H9 (cell line): ENCODE results near the gene ACTN1. TPM values are rescaled to one million over a fixed set of nuclear protein-coding genes. Genes with fewer than 3 reads are reported as not detected.

Experiments used
- DNase-seq: peaks from one replicate; pipeline ENCODE4 v3.0.0-alpha.2; 2017
- H2AFZ ChIP-seq: one replicate; pipeline ENCODE4 v1.6.1; 2013; ENCODE audit warnings: mild to moderate bottlenecking, low read length, control low read depth, moderate library complexity
- H2AK5ac ChIP-seq: 2 replicates; pipeline ENCODE4 v1.6.1; 2013; ENCODE audit warnings: low read length, control low read depth, mixed read lengths; ENCODE audit not compliant: insufficient read length
- H2BK120ac ChIP-seq: one replicate; pipeline ENCODE4 v1.6.1; 2013; ENCODE audit warnings: low read depth, mild to moderate bottlenecking, low read length, control low read depth, inconsistent platforms; ENCODE audit not compliant: poor library complexity, severe bottlenecking
- H2BK12ac ChIP-seq: 2 replicates; pipeline ENCODE4 v1.6.1; 2013; ENCODE audit warnings: low read length, control low read depth, mixed read lengths, low read depth; ENCODE audit not compliant: insufficient read length
- H2BK15ac ChIP-seq: 2 replicates; pipeline ENCODE4 v1.6.1; 2013; ENCODE audit warnings: low read depth, low read length, control low read depth
- H2BK20ac ChIP-seq: one replicate; pipeline ENCODE4 v1.6.1; 2013; ENCODE audit warnings: low read depth, mild to moderate bottlenecking, low read length, control low read depth, inconsistent platforms; ENCODE audit not compliant: poor library complexity, severe bottlenecking
- H2BK5ac ChIP-seq: 2 replicates; pipeline ENCODE4 v1.6.1; 2013; ENCODE audit warnings: low read length, control low read depth, mixed read lengths; ENCODE audit not compliant: insufficient read length
- H3K14ac ChIP-seq: 2 replicates; pipeline ENCODE4 v1.6.1; 2013; ENCODE audit warnings: low read length, control low read depth; ENCODE audit not compliant: insufficient read depth
- H3K18ac ChIP-seq: 2 replicates; pipeline ENCODE4 v1.6.1; 2013; ENCODE audit warnings: low read depth, mild to moderate bottlenecking, mixed read lengths, low read length, control low read depth; ENCODE audit not compliant: insufficient read length
- H3K23ac ChIP-seq: 2 replicates; pipeline ENCODE4 v1.6.1; 2013; ENCODE audit warnings: low read length, control low read depth, mixed read lengths, low read depth; ENCODE audit not compliant: insufficient read length
- H3K23me2 ChIP-seq: 2 replicates; pipeline ENCODE4 v1.6.1; 2013; ENCODE audit warnings: low read depth, mild to moderate bottlenecking, mixed read lengths, low read length, control low read depth; ENCODE audit not compliant: insufficient read length, poor library complexity, severe bottlenecking
- H3K27ac ChIP-seq: 2 replicates; pipeline ENCODE4 v1.5.1; 2013; ENCODE audit warnings: low read length, control low read depth, mixed read lengths, low read depth; ENCODE audit not compliant: insufficient read length
- H3K27me3 ChIP-seq: 2 replicates; pipeline ENCODE4 v1.6.1; 2013; ENCODE audit warnings: low read length, control low read depth, inconsistent platforms; ENCODE audit not compliant: insufficient read depth
- H3K4ac ChIP-seq: 2 replicates; pipeline ENCODE4 v1.6.1; 2013; ENCODE audit warnings: low read depth, mild to moderate bottlenecking, control low read depth, inconsistent platforms, low read length, moderate library complexity
- H3K4me1 ChIP-seq: 2 replicates; pipeline ENCODE4 v1.6.1; 2013; ENCODE audit warnings: low read length, control low read depth, inconsistent platforms; ENCODE audit not compliant: insufficient read depth
- H3K4me2 ChIP-seq: 2 replicates; pipeline ENCODE4 v1.6.1; 2013; ENCODE audit warnings: low read length, control low read depth, mixed read lengths; ENCODE audit not compliant: insufficient read length, insufficient read depth
- H3K56ac ChIP-seq: 2 replicates; pipeline ENCODE4 v1.6.1; 2013; ENCODE audit warnings: low read depth, mild to moderate bottlenecking, mixed read lengths, low read length, control low read depth; ENCODE audit not compliant: insufficient read length
- H3K79me1 ChIP-seq: 2 replicates; pipeline ENCODE4 v1.6.1; 2013; ENCODE audit warnings: low read depth, mild to moderate bottlenecking, moderate library complexity, low read length, control low read depth, inconsistent platforms; ENCODE audit not compliant: insufficient read depth, poor library complexity, severe bottlenecking
- H3K79me2 ChIP-seq: 2 replicates; pipeline ENCODE4 v1.6.1; 2013; ENCODE audit warnings: low read length, control low read depth, inconsistent platforms; ENCODE audit not compliant: insufficient read depth
- H3K9ac ChIP-seq: 2 replicates; pipeline ENCODE4 v1.6.1; 2013; ENCODE audit warnings: low read length, control low read depth, mixed read lengths; ENCODE audit not compliant: insufficient read length; ENCODE audit errors: extremely low read depth
- H3K9me3 ChIP-seq: one replicate; pipeline ENCODE4 v1.6.1; 2013; ENCODE audit warnings: low read depth, low read length, inconsistent platforms; ENCODE audit not compliant: control insufficient read depth
- H3T11ph ChIP-seq: one replicate; pipeline ENCODE4 v1.6.1; 2013; ENCODE audit warnings: mild to moderate bottlenecking, low read length, control low read depth, inconsistent platforms
- H4K20me1 ChIP-seq: one replicate; pipeline ENCODE4 v1.6.1; 2013; ENCODE audit not compliant: control insufficient read depth, insufficient read length, insufficient read depth
- H4K5ac ChIP-seq: 2 replicates; pipeline ENCODE4 v1.6.1; 2013; ENCODE audit warnings: low read depth, mild to moderate bottlenecking, mixed read lengths, low read length, control low read depth; ENCODE audit not compliant: insufficient read length
- H4K8ac ChIP-seq: replicated peaks from 2 replicates; pipeline ENCODE4 v1.6.1; 2013; ENCODE audit warnings: low read length, control low read depth, mixed read lengths, low read depth; ENCODE audit not compliant: insufficient read length
- H4K91ac ChIP-seq: 2 replicates; pipeline ENCODE4 v1.6.1; 2013; ENCODE audit warnings: low read depth, mild to moderate bottlenecking, moderate library complexity, mixed read lengths, low read length, control low read depth; ENCODE audit not compliant: insufficient read length
- H3K27ac Mint-ChIP-seq, 3 experiments: 2 replicates in 2 of 3; 3 replicates in 1 of 3; pipeline ENCODE4 v1.8.0; 2020 to 2021; ENCODE audit warnings: mixed read lengths in 3 of 3, mild to moderate bottlenecking in 1 of 3, moderate library complexity in 1 of 3
- H3K27me3 Mint-ChIP-seq: 2 replicates; pipeline ENCODE4 v1.8.0; 2021; ENCODE audit warnings: low read depth, mild to moderate bottlenecking, moderate library complexity, mixed read lengths
- H3K36me3 Mint-ChIP-seq, 3 experiments: 2 replicates in 2 of 3; 3 replicates in 1 of 3; pipeline ENCODE4 v1.8.0; 2020 to 2021; ENCODE audit warnings: low read depth in 3 of 3, mixed read lengths in 3 of 3; ENCODE audit not compliant: insufficient read depth in 1 of 3
- H3K4me1 Mint-ChIP-seq, 2 experiments: 2 replicates each; pipeline ENCODE4 v1.8.0; 2020; ENCODE audit warnings: mixed read lengths in 2 of 2
- H3K4me3 Mint-ChIP-seq, 2 experiments: 2 replicates in 1 of 2; 3 replicates in 1 of 2; pipeline ENCODE4 v1.8.0; 2020 to 2021; ENCODE audit warnings: mild to moderate bottlenecking in 2 of 2, mixed read lengths in 2 of 2, moderate library complexity in 1 of 2
- H3K9me3 Mint-ChIP-seq, 2 experiments: 2 replicates in 1 of 2; 3 replicates in 1 of 2; pipeline ENCODE4 v1.8.0; 2020; ENCODE audit warnings: mild to moderate bottlenecking in 2 of 2, mixed read lengths in 2 of 2, moderate library complexity in 1 of 2
- WGBS: extraction: QIAGEN DNeasy Blood & Tissue Kit; methylation state at CpG from one replicate; pipeline ENCODE4 v1.1.7; 2013; ENCODE audit warnings: missing lambda C conversion rate, low lambda C conversion rate, mixed read lengths; ENCODE audit not compliant: insufficient read length; ENCODE audit errors: extremely low coverage; 5-methylcytosine and 5-hydroxymethylcytosine counted together
- total RNA-seq: library from RNA; stranded (reverse); gene quantifications from 2 replicates; pipeline ENCODE4 v1.2.1, GENCODE V29; 2021
- TF ChIP-seq, protein P1 (sequence below): fragments of 200-600 bp; sonication (generic); conservative IDR thresholded peaks from 3 replicates; pipeline ENCODE4 v1.8.0; 2021; ENCODE audit warnings: antibody characterized with exemption, mild to moderate bottlenecking

ACTN1 gene
- total RNA-seq, 1 experiment from 2014 or later: 219 TPM

DNA sequence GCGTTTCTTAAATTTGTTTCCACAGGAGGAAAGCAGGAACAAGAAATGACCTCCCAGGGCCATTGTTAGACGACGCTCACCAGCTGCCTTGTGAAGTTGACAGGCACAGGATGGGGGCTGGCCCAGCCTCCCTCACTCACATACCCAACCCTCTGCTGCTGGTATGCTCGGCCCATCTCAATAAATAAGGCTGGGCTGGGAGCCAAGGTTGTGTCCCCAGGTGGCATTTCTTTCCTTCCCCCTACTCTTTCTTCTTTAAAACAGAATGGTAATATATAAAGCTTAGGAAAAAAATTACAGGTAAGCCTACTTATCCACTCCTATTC lies 93.0 kb downstream of the ACTN1 start:
- Histone ChIP-seq H3K18ac (no peak overlapping the region), H3T11ph (no peak overlapping the region), H3K4me2 (no peak overlapping the region), H3K4ac (no peak overlapping the region), H2BK120ac (no peak overlapping the region), H2BK15ac (no peak overlapping the region), H3K79me1 (no peaks in the 10 kb centered on the region), H2BK20ac (no peak overlapping the region), H3K23ac (no peak overlapping the region), H3K4me1 (no peaks in the 10 kb centered on the region), H3K27ac (no peak overlapping the region), H3K9me3 (no peaks in the 10 kb centered on the region), H2BK5ac (no peak overlapping the region), H3K56ac (no peak overlapping the region), H4K20me1 (no peaks in the 10 kb centered on the region), H4K8ac (no peak overlapping the region), H3K23me2 (no peaks in the 10 kb centered on the region), H3K27me3 (no peaks in the 10 kb centered on the region), H4K5ac (no peak overlapping the region), H2AFZ (no peak overlapping the region), H3K9ac (no peak overlapping the region), H4K91ac (no peak overlapping the region), H2BK12ac (no peak overlapping the region), H3K14ac (no peak overlapping the region), H3K79me2 (no peaks in the 10 kb centered on the region), H2AK5ac (no peak overlapping the region)
- H3K4me3 Mint-ChIP-seq: no peak overlapping the region
- no peak overlapping the region for H3K27ac Mint-ChIP-seq
- TF ChIP-seq, protein P1, sequence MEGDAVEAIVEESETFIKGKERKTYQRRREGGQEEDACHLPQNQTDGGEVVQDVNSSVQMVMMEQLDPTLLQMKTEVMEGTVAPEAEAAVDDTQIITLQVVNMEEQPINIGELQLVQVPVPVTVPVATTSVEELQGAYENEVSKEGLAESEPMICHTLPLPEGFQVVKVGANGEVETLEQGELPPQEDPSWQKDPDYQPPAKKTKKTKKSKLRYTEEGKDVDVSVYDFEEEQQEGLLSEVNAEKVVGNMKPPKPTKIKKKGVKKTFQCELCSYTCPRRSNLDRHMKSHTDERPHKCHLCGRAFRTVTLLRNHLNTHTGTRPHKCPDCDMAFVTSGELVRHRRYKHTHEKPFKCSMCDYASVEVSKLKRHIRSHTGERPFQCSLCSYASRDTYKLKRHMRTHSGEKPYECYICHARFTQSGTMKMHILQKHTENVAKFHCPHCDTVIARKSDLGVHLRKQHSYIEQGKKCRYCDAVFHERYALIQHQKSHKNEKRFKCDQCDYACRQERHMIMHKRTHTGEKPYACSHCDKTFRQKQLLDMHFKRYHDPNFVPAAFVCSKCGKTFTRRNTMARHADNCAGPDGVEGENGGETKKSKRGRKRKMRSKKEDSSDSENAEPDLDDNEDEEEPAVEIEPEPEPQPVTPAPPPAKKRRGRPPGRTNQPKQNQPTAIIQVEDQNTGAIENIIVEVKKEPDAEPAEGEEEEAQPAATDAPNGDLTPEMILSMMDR: no peak
- H3K4me1 Mint-ChIP-seq: no peaks in the 10 kb centered on the region
- no peak for DNase-seq
- WGBS: no CpG with 5 or more reads among the region's 4 CpGs
- H3K27me3 Mint-ChIP-seq: no peaks in the 10 kb centered on the region
- peaks cover 54 to 94% (median 83%) of the 10 kb centered on the region in 3 experiments for H3K36me3 Mint-ChIP-seq
- H3K9me3 Mint-ChIP-seq: no peaks in the 10 kb centered on the region; a peak in 1 of 5 replicates
